HEK293 (cell line): ENCODE results near the gene THEM5.

Source experiments
- AEBP2 ChIP-seq: fragments of 450-650 bp; formaldehyde crosslinking; IDR thresholded peaks from 2 replicates; pipeline ENCODE4 v1.5.1; 2016; ENCODE audit warnings: missing biosample characterization, missing genetic modification characterization, borderline replicate concordance
- ATF2 ChIP-seq: fragments of 450-650 bp; formaldehyde crosslinking; IDR thresholded peaks from 2 replicates; pipeline ENCODE4 v1.5.1; 2016; ENCODE audit warnings: missing biosample characterization, missing genetic modification characterization, low read depth
- BCL11A ChIP-seq: fragments of 450-650 bp; formaldehyde crosslinking; IDR thresholded peaks from 2 replicates; pipeline ENCODE4 v1.5.1; 2016; ENCODE audit warnings: low read depth, missing biosample characterization, missing genetic modification characterization
- CTCF ChIP-seq: fragments of 450-650 bp; formaldehyde crosslinking; IDR thresholded peaks from 2 replicates; pipeline ENCODE4 v1.5.1; 2016; ENCODE audit warnings: missing biosample characterization, missing genetic modification characterization
- HOXA7 ChIP-seq: sonication (generic); formaldehyde crosslinking; IDR thresholded peaks from 2 replicates; pipeline ENCODE4 v1.8.1; 2022; ENCODE audit warnings: missing genetic modification reagents, borderline replicate concordance
- PRDM10 ChIP-seq: fragments of 450-650 bp; formaldehyde crosslinking; IDR thresholded peaks from 2 replicates; pipeline ENCODE4 v1.5.1; 2016; ENCODE audit warnings: missing biosample characterization, missing genetic modification characterization
- ZBTB44 ChIP-seq: fragments of 450-650 bp; IDR thresholded peaks from 2 replicates; pipeline ENCODE4 v1.5.1; 2018; ENCODE audit warnings: missing biosample characterization, mild to moderate bottlenecking, missing genetic modification characterization
- ZNF114 ChIP-seq: fragments of 450-650 bp; formaldehyde crosslinking; IDR thresholded peaks from 2 replicates; pipeline ENCODE4 v1.5.0; 2017; ENCODE audit warnings: missing biosample characterization, missing genetic modification characterization
- ZNF521 ChIP-seq: fragments of 450-650 bp; formaldehyde crosslinking; IDR thresholded peaks from 2 replicates; pipeline ENCODE4 v1.5.1; 2017; ENCODE audit warnings: missing biosample characterization, mild to moderate bottlenecking, missing genetic modification characterization
- TF ChIP-seq, protein P1 (sequence below): fragments of 450-650 bp; formaldehyde crosslinking; IDR thresholded peaks from 2 replicates; pipeline ENCODE4 v1.5.1; 2016; ENCODE audit warnings: missing biosample characterization, missing genetic modification characterization

DNA sequence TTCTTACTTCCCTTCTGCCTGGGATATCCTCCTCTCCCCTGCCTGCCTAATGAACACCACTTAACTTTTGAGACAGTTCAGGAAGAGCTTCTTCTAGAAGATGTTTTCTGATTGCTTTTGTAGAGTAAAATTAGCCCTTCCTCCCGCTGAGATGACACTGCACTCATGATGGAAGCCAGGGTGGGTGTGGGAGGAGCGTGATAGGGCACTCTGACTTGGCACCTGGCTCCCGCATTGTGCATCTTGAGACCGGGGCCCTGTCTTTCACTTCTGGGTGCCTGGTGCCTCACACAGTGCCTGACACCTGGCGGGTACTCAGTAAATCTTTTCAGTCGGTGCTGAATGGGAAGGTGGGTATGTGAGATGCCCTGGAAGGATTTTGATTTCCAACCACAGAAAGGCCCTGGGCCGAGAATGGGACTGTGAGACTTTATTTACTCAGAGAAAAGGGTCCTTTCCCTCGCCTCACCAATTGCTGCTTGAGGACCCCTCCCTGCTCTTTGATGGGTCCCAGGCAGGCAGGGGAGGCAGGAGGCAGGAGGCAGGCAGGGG, 6.8 kb downstream of the THEM5 start:
- no peak for TF ChIP-seq ZBTB44 (tag by site-specific recombination)
- TF ChIP-seq CTCF = no peak
- no peak for TF ChIP-seq AEBP2
- no peak for TF ChIP-seq BCL11A (tag by site-specific recombination)
- TF ChIP-seq, protein P1, sequence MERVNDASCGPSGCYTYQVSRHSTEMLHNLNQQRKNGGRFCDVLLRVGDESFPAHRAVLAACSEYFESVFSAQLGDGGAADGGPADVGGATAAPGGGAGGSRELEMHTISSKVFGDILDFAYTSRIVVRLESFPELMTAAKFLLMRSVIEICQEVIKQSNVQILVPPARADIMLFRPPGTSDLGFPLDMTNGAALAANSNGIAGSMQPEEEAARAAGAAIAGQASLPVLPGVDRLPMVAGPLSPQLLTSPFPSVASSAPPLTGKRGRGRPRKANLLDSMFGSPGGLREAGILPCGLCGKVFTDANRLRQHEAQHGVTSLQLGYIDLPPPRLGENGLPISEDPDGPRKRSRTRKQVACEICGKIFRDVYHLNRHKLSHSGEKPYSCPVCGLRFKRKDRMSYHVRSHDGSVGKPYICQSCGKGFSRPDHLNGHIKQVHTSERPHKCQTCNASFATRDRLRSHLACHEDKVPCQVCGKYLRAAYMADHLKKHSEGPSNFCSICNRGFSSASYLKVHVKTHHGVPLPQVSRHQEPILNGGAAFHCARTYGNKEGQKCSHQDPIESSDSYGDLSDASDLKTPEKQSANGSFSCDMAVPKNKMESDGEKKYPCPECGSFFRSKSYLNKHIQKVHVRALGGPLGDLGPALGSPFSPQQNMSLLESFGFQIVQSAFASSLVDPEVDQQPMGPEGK (tag by site-specific recombination) = no peak
- no peak for TF ChIP-seq PRDM10 (tag by site-specific recombination)
- TF ChIP-seq ZNF114 (tag by site-specific recombination) = no peak
- no peak for TF ChIP-seq ATF2
- TF ChIP-seq ZNF521 (tag by site-specific recombination) = no peak
- no peak for TF ChIP-seq HOXA7
